HCT116 (cell line): Measurements from ENCODE around the gene ZNF358. TPM values are rescaled to one million over a fixed set of nuclear protein-coding genes. Genes with fewer than 3 reads are reported as not detected.

Experiments
- ATAC-seq: fragments of 200-7000 bp; cut with Tn5 transposase; 2 replicates; pipeline ENCODE4 v1.9.1; 2020; ENCODE audit warnings: mild to moderate bottlenecking, moderate library complexity
- BruUV-seq: library from RNA; stranded (reverse); fragments of 400-500 nt; replicated peaks from 2 replicates; lab custom pipeline; 2021; lab: Mats Ljungman, UMichigan
- CTCF ChIA-PET: fragments of 300-600 bp; sonication (Branson Sonifier 250); formaldehyde crosslinking; loops from one replicate; lab custom pipeline; 2021; ENCODE audit warnings: antibody characterized with exemption; lab: Charles Lee
- POLR2A ChIA-PET: fragments of 300-600, 350-600 bp; sonication (Branson Sonifier 250); formaldehyde crosslinking; loops from one replicate; lab custom pipeline; 2021; ENCODE audit warnings: antibody characterized with exemption; lab: Charles Lee
- RAD21 ChIA-PET, 2 experiments: fragments of 300-600 bp; sonication (Branson Sonifier 250); formaldehyde crosslinking; loops; one replicate each; lab custom pipeline; 2023; ENCODE audit warnings: low total read pairs in 2 of 2; ENCODE audit not compliant: uncharacterized antibody in 2 of 2, unreplicated experiment in 2 of 2, low non-redundant PET in 1 of 2; lab: Charles Lee
- DNase-seq: peaks from one replicate; pipeline ENCODE4 v3.0.0-alpha.2; 2010; ENCODE audit warnings: low read depth, low spot score
- H2AFZ ChIP-seq: fragments of 200-600 bp; shearing (Covaris generic), sonication (generic); 2 replicates; pipeline ENCODE4 v1.6.1; 2017; ENCODE audit warnings: low read depth, mixed run types, mixed read lengths, antibody characterized with exemption, low read length; ENCODE audit not compliant: poor library complexity, severe bottlenecking
- H3K27ac ChIP-seq: 2 replicates; pipeline ENCODE4 v1.5.1; 2012; ENCODE audit warnings: low read depth, low read length
- H3K27me3 ChIP-seq: fragments of 200-600 bp; sonication (generic); 2 replicates; pipeline ENCODE4 v1.6.1; 2016; ENCODE audit warnings: mixed run types, low read length, mixed read lengths; ENCODE audit not compliant: insufficient read depth
- H3K36me3 ChIP-seq, 2 experiments: fragments of 200-500 bp in 1 of 2; fragments of 200-600 bp in 1 of 2; sonication (Bioruptor generic) in 1 of 2; sonication (generic) in 1 of 2; 2 replicates each; pipeline versions ENCODE4 v1.5.1 to v1.6.1; 2014 to 2016; ENCODE audit warnings: low read length in 2 of 2, inconsistent platforms in 1 of 2, mixed read lengths in 1 of 2, mixed run types in 1 of 2; ENCODE audit not compliant: insufficient read depth in 2 of 2, control insufficient read depth in 1 of 2
- H3K4me1 ChIP-seq, 2 experiments: fragments of 200-600 bp in 1 of 2; sonication (generic) in 1 of 2; 2 replicates each; pipeline versions ENCODE4 v1.5.1 to v1.6.1; 2012 to 2017; ENCODE audit warnings: low read length in 2 of 2, inconsistent platforms in 1 of 2, mild to moderate bottlenecking in 1 of 2, mixed read lengths in 1 of 2, mixed run types in 1 of 2, moderate library complexity in 1 of 2; ENCODE audit not compliant: insufficient read depth in 2 of 2, control insufficient read depth in 1 of 2
- H3K4me2 ChIP-seq: fragments of 200-600 bp; sonication (generic); 2 replicates; pipeline ENCODE4 v1.6.1; 2017; ENCODE audit warnings: mixed run types, low read length, mixed read lengths
- H3K4me3 ChIP-seq, 2 experiments: fragments of 200-600 bp in 1 of 2; sonication (generic) in 1 of 2; replicated peaks in 1 of 2; 2 replicates each; pipeline ENCODE4 v1.5.1; 2011 to 2016; ENCODE audit warnings: low read length in 2 of 2, control low read depth in 1 of 2, low read depth in 1 of 2, mild to moderate bottlenecking in 1 of 2, mixed read lengths in 1 of 2, mixed run types in 1 of 2
- H3K79me2 ChIP-seq: fragments of 200-600 bp; sonication (generic); 2 replicates; pipeline ENCODE4 v1.6.1; 2017; ENCODE audit warnings: mild to moderate bottlenecking, mixed run types, low read length, moderate library complexity, mixed read lengths; ENCODE audit not compliant: insufficient read depth
- H3K9ac ChIP-seq: fragments of 200-600 bp; sonication (generic); 2 replicates; pipeline ENCODE4 v1.6.1; 2016; ENCODE audit warnings: low read length, mixed read lengths
- H3K9me2 ChIP-seq: fragments of 200-600 bp; sonication (generic), shearing (Covaris generic); 2 replicates; pipeline ENCODE4 v1.6.1; 2017; ENCODE audit warnings: mixed run types, mild to moderate bottlenecking, moderate library complexity; ENCODE audit not compliant: insufficient read depth
- H3K9me3 ChIP-seq, 2 experiments: fragments of 200-500 bp in 1 of 2; fragments of 200-600 bp in 1 of 2; sonication (Bioruptor generic) in 1 of 2; sonication (generic) in 1 of 2; 2 replicates each; pipeline ENCODE4 v1.6.1; 2014 to 2017; ENCODE audit warnings: low read length in 2 of 2, mixed read lengths in 2 of 2, inconsistent platforms in 1 of 2, low read depth in 1 of 2, mild to moderate bottlenecking in 1 of 2, mixed run types in 1 of 2, moderate library complexity in 1 of 2; ENCODE audit not compliant: control insufficient read depth in 1 of 2, insufficient read depth in 1 of 2
- H4K20me1 ChIP-seq: fragments of 200-600 bp; sonication (generic), shearing (Covaris generic); 2 replicates; pipeline ENCODE4 v1.6.1; 2017; ENCODE audit warnings: mixed run types, mild to moderate bottlenecking, moderate library complexity; ENCODE audit not compliant: insufficient read depth
- ATF3 ChIP-seq: IDR thresholded peaks from 2 replicates; pipeline ENCODE4 v1.6.1; 2012
- CEBPB ChIP-seq: IDR thresholded peaks from 2 replicates; pipeline ENCODE4 v1.6.1; 2012; ENCODE audit warnings: low read depth
- EGR1 ChIP-seq: IDR thresholded peaks from 2 replicates; pipeline ENCODE4 v1.6.1; 2012; ENCODE audit warnings: low read depth
- EZH2phosphoT487 ChIP-seq: fragments of 200-600 bp; IDR thresholded peaks from 2 replicates; pipeline ENCODE4 v1.6.1; 2018; ENCODE audit warnings: antibody characterized with exemption, borderline replicate concordance
- JUND ChIP-seq: IDR thresholded peaks from 2 replicates; pipeline ENCODE4 v1.6.1; 2012
- POLR2AphosphoS5 ChIP-seq: IDR thresholded peaks from 2 replicates; pipeline ENCODE4 v1.6.1; 2011; ENCODE audit warnings: mild to moderate bottlenecking, low read depth, low read length, moderate library complexity
- RAD21 ChIP-seq: IDR thresholded peaks from 2 replicates; pipeline ENCODE4 v1.6.1; 2012; ENCODE audit warnings: low read depth, mild to moderate bottlenecking
- SP1 ChIP-seq: IDR thresholded peaks from 2 replicates; pipeline ENCODE4 v1.6.1; 2012; ENCODE audit warnings: low read depth
- YY1 ChIP-seq: IDR thresholded peaks from 2 replicates; pipeline ENCODE4 v1.6.1; 2011; ENCODE audit warnings: low read length, low read depth, moderate library complexity, mild to moderate bottlenecking; ENCODE audit not compliant: insufficient replicate concordance; ENCODE audit errors: extremely low read depth
- ZNF274 ChIP-seq: fragments of 200-500 bp; sonication (Bioruptor generic); IDR thresholded peaks from 2 replicates; pipeline ENCODE4 v1.6.1; 2014; ENCODE audit warnings: mild to moderate bottlenecking, low read depth, low read length, inconsistent platforms
- intact Hi-C: fragments of 100-400 bp; cut with micrococcal nuclease; formaldehyde crosslinking; loops from 2 replicates; pipeline ENCODE4 v1.10.0; 2022
- total RNA-seq: library from RNA; stranded (reverse); gene quantifications from one replicate; pipeline ENCODE4 v1.2.1, GENCODE V29; 2021; ENCODE audit not compliant: unreplicated experiment

Gene ZNF358
- total RNA-seq, 1 experiment from 2014 or later = 20.7 TPM

GRCh38 chr19:7556696-7557315 lies 40.9 kb downstream of the ZNF358 start:
- H4K20me1 ChIP-seq = no peaks in the 10 kb centered on the region
- H3K9me3 ChIP-seq = no peaks in the 10 kb centered on the region
- RAD21 ChIA-PET = no interaction called here
- CTCF ChIA-PET = no interaction called here
- no peak overlapping the region for H3K4me3 ChIP-seq
- ATAC-seq (no peak), DNase-seq (no peak)
- H3K4me1 ChIP-seq = no peaks in the 10 kb centered on the region
- TF ChIP-seq CEBPB (no peak), SP1 (no peak), EZH2phosphoT487 (no peak), EGR1 (no peak), RAD21 (no peak), ATF3 (no peak)
- no TSS peak for BruUV-seq
- H3K79me2 ChIP-seq = no peaks in the 10 kb centered on the region
- no peak overlapping the region for H2AFZ ChIP-seq
- H3K9ac ChIP-seq = no peak overlapping the region
- POLR2A ChIA-PET = no interaction called here
- intact Hi-C loops = no loop called here
- no peaks in the 10 kb centered on the region for H3K9me2 ChIP-seq
- H3K4me2 ChIP-seq = no peak overlapping the region
- peaks cover 6 to 8% of the 10 kb centered on the region in 2 experiments; a peak in 3 of 4 replicates for H3K36me3 ChIP-seq
- no peak overlapping the region for H3K27ac ChIP-seq
- H3K27me3 ChIP-seq = no peaks in the 10 kb centered on the region

- no peak overlapping the region for H2AFZ ChIP-seq
- TF ChIP-seq JUND = no peak
- TF ChIP-seq POLR2AphosphoS5 = no peak
- TF ChIP-seq ZNF274 = no peak
- TF ChIP-seq YY1 = no peak
- TF ChIP-seq RAD21 = no peak
- TF ChIP-seq EGR1 = no peak
- DNase-seq (no peak), ATAC-seq (no peak)
- H4K20me1 ChIP-seq = no peaks in the 10 kb centered on the region
- H3K9me2 ChIP-seq = no peaks in the 10 kb centered on the region
- peaks cover 6 to 8% of the 10 kb centered on the region in 2 experiments; a peak in 3 of 4 replicates for H3K36me3 ChIP-seq
- no peak overlapping the region for H3K27ac ChIP-seq
- ChIA-PET POLR2A (no interaction called here), RAD21 (no interaction called here), CTCF (no interaction called here)
- no peak overlapping the region for H3K9ac ChIP-seq
- H3K9me3 ChIP-seq = no peaks in the 10 kb centered on the region
- no peaks in the 10 kb centered on the region for H3K4me1 ChIP-seq
- intact Hi-C loops = no loop called here
- no TSS peak for BruUV-seq
- H3K4me2 ChIP-seq = no peak overlapping the region
- no peak overlapping the region for H3K4me3 ChIP-seq
- no peaks in the 10 kb centered on the region for H3K79me2 ChIP-seq
- H3K27me3 ChIP-seq = no peaks in the 10 kb centered on the region
Observed at GRCh38 chr19:7558667-7559066, 42.8 kb downstream of the ZNF358 start.
